Mesothelial cell of epicardium (in vitro differentiated cells): ENCODE data around the gene ADSS1. TPM values are rescaled to one million over a fixed set of nuclear protein-coding genes. Genes with fewer than 3 reads are reported as not detected.
"Not testable (repeated sequence)": the region's sequence is repeated elsewhere in the genome, so short reads cannot be mapped to it uniquely, and the experiment has no call there.

Experiments used
- DNase-seq, 2 experiments: peaks; one replicate each; pipeline ENCODE4 v3.0.0; 2021; ENCODE audit warnings: low spot score in 2 of 2; ENCODE audit not compliant: unreplicated experiment in 2 of 2
- H3K27ac Mint-ChIP-seq: 2 replicates; pipeline ENCODE4 v1.8.0; 2021; ENCODE audit warnings: mixed read lengths
- H3K27me3 Mint-ChIP-seq: 2 replicates; pipeline ENCODE4 v1.8.0; 2021; ENCODE audit warnings: low read depth, mixed read lengths
- H3K36me3 Mint-ChIP-seq: 2 replicates; pipeline ENCODE4 v1.8.0; 2021; ENCODE audit warnings: mixed read lengths
- H3K4me1 Mint-ChIP-seq: 2 replicates; pipeline ENCODE4 v1.8.0; 2021; ENCODE audit warnings: mixed read lengths
- H3K4me3 Mint-ChIP-seq: 2 replicates; pipeline ENCODE4 v1.8.0; 2021; ENCODE audit warnings: mild to moderate bottlenecking, moderate library complexity, mixed read lengths
- H3K9me3 Mint-ChIP-seq: 2 replicates; pipeline ENCODE4 v1.8.0; 2021; ENCODE audit warnings: mixed read lengths
- total RNA-seq: library from RNA; stranded (reverse); gene quantifications from 3 replicates; pipeline ENCODE4 v1.2.1, GENCODE V29; 2021
- TF ChIP-seq, protein P1 (sequence below): fragments of 200-600 bp; sonication (generic); IDR thresholded peaks from one replicate; pipeline ENCODE4 v1.5.0; 2021; ENCODE audit warnings: antibody characterized with exemption; ENCODE audit not compliant: unreplicated experiment

ADSS1 gene
- total RNA-seq, 1 donor from 2014 or later: 17.1 TPM

DNA sequence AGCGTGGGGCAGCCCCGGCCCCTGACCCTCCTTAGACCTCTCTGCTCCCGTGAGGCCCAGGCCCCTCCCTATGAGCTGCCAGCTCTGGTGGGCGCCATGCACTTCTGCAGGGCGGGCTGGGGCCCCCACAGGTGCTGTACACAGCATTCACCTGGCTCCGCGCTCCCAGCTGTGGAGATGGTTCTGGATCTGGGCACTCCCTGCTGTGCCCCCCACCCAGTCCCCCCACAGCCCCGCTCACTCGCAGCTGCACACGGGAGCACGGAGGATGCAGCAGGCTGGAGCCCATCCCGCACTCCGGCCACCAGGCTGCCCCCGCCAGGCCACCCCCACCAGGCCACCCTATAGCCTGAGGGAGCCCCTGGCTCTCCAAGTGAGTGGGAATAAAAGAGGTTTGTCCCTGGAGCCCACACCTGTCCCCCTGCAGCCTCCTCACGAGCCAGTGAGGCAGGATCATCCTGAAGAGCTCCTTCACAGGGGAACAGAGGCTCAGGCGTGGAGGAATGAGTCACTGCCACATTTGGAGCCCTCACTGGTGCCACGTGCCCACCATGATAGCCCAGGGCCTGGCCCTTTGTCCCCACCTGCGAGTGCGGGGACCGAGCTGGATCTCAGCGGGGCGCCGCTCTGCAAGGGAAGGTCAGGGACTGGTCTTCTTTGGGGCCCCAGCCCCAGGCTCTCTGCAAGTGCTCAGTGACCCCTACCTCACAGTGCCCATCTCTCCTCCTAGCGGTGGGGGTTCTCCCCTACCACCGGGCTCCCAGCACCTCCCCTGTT is 1.9 kb downstream of the ADSS1 start:
- Mint-ChIP-seq H3K4me3 (peak overlapping the region; percentile 84), H3K27ac (no peak overlapping the region), H3K27me3 (peaks cover 5% of the 10 kb centered on the region), H3K4me1 (peaks cover 5% of the 10 kb centered on the region), H3K36me3 (peaks cover 2% of the 10 kb centered on the region), H3K9me3 (no peaks in the 10 kb centered on the region)
- TF ChIP-seq, protein P1, sequence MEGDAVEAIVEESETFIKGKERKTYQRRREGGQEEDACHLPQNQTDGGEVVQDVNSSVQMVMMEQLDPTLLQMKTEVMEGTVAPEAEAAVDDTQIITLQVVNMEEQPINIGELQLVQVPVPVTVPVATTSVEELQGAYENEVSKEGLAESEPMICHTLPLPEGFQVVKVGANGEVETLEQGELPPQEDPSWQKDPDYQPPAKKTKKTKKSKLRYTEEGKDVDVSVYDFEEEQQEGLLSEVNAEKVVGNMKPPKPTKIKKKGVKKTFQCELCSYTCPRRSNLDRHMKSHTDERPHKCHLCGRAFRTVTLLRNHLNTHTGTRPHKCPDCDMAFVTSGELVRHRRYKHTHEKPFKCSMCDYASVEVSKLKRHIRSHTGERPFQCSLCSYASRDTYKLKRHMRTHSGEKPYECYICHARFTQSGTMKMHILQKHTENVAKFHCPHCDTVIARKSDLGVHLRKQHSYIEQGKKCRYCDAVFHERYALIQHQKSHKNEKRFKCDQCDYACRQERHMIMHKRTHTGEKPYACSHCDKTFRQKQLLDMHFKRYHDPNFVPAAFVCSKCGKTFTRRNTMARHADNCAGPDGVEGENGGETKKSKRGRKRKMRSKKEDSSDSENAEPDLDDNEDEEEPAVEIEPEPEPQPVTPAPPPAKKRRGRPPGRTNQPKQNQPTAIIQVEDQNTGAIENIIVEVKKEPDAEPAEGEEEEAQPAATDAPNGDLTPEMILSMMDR: no peak
- no peak for DNase-seq

DNA sequence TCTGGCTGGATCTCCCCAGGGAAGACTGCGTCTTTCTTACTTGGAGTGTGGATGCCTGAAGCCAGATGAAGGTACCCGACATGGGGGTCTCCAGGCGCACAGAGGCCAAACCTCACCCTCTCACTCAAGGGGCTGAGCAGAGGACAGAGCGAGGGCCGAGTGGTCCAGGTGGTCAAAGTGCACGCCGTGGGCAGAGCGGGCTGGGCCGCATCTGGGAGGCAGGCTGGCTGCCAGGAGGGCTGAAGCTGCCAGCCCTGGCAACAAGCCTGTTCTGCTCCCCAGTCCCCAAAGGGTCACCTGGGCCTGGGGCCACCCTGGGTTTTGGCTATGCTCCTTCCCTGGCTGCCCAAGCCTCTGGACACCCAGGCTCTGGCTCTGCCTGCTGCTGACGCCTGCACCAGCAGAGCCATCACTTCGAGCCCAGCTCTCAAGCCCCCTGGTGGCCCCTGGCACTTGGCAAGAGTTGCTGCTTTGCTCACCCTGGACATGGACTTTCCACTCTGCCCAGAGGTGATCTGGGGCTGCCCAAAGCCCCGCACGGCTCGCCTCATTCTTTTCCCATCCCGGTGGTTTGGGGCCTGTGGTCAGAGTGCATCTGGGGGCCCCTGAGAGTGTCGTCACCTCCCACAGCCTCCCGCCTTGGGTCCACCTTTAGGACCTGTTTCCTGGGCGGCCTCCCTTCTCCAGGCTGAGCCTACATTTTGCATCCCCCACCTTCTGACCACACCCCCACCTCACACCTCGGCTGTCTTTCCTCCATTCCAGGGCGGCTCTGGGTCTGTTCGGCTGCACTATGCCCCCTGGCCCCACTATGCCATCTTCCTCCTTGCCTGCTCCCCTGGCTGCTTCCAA is 2.8 kb downstream of the ADSS1 start:
- Mint-ChIP-seq H3K4me3 (no peak overlapping the region), H3K4me1 (peaks cover 5% of the 10 kb centered on the region), H3K9me3 (no peaks in the 10 kb centered on the region), H3K27ac (no peak overlapping the region), H3K27me3 (peaks cover 5% of the 10 kb centered on the region), H3K36me3 (no peaks in the 10 kb centered on the region)
- DNase-seq: no peak
- TF ChIP-seq, protein P1: no peak

DNA sequence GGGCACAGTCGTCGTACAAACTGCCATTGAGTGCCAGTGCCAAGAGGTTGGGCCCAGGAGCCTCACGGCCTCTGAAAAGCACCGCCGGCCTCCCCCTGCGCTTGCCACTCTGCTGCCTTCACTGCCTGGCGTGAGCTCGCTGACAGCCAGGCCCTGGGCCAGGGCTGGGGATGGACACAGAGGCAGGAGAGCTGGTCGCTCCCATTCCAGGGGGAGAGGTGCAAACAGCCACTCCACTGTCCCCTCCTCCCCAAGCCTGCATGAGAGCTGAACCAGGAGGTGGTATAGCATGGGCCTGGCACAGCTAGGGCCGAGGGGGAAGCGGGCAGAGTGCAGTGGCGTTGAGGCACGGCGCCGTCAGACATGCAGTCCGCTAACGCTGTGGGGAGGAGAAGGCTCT is 4.6 kb downstream of the ADSS1 start:
- TF ChIP-seq, protein P1: no peak
- H3K4me1 Mint-ChIP-seq: peaks cover 5% of the 10 kb centered on the region
- H3K27me3 Mint-ChIP-seq: peaks cover 5% of the 10 kb centered on the region
- no peaks in the 10 kb centered on the region for H3K36me3 Mint-ChIP-seq
- no peak overlapping the region for H3K4me3 Mint-ChIP-seq
- no peak overlapping the region for H3K27ac Mint-ChIP-seq
- H3K9me3 Mint-ChIP-seq: no peaks in the 10 kb centered on the region
- DNase-seq: no peak

DNA sequence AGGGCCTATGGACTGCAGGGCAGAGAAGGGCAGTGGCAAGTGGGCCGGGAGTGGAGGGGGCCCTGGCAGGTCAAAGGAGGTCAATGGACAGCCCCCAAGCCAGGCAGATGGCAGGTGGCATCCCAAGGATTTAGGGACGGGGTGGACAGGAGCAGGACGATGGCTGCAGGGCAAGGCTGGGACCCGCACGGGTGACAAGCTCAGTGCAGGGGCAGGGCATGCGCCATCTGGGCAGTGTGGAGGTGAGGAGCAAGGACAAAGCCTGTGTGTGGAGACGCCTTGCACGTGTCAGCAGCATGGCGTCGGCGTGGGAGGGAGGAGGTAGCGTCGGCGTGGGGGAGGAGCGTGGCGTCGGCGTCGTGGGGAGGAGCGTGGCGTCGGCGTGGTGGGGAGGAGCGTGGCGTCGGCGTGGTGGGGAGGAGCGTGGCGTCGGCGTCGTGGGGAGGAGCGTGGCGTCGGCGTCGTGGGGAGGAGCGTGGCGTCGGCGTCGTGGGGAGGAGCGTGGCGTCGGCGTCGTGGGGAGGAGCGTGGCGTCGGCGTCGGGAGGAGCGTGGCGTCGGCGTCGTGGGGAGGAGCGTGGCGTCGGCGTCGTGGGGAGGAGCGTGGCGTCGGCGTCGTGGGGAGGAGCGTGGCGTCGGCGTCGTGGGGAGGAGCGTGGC is 5.3 kb downstream of the ADSS1 start:
- DNase-seq, H3K27me3 Mint-ChIP-seq, H3K4me3 Mint-ChIP-seq, H3K36me3 Mint-ChIP-seq, H3K9me3 Mint-ChIP-seq, H3K4me1 Mint-ChIP-seq: not testable (repeated sequence)
- H3K27ac Mint-ChIP-seq: peak overlapping the region; percentile 59

DNA sequence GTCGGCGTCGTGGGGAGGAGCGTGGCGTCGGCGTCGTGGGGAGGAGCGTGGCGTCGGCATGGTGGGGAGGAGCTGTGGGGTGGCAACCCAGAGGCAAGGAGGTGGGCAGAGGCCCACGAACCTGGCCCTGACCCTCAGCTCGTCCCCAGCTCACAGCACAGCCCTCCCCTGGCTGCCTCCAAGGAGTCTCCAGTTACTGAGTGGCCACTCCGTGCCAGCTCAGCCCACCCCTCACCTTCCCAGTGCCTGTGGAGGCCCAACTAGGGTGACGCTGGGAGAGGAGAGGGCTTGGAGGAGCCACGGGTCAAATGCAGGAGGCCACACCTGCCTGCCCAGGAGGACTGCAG is 5.8 kb downstream of the ADSS1 start:
- Mint-ChIP-seq H3K4me3 (no peak overlapping the region), H3K27me3 (peaks cover 5% of the 10 kb centered on the region), H3K4me1 (peaks cover 5% of the 10 kb centered on the region), H3K27ac (no peak overlapping the region), H3K36me3 (no peaks in the 10 kb centered on the region), H3K9me3 (no peaks in the 10 kb centered on the region)
- TF ChIP-seq, protein P1: no peak
- no peak for DNase-seq

DNA sequence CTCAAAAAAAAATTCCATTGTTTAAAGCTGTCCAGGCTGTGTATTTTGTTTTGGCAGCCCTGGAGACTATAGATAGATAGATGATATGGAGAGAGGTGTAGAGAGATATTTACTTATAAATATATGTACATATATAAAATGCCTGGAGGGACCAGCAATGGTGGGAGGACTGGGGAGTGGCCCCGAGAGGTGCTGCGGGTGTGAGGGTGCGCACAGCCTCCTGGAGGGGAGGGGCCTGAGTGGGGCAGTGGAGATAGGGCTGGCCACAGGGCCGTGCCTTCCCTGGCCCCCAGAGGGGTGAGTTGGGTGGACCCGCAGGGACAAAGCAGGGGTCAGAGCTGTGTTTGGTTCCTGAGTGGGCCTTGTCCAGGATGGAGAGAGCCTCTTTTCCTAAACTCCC is 6.5 kb downstream of the ADSS1 start:
- Mint-ChIP-seq H3K4me3 (no peak overlapping the region), H3K36me3 (no peaks in the 10 kb centered on the region), H3K9me3 (no peaks in the 10 kb centered on the region), H3K4me1 (peaks cover under 1% of the 10 kb centered on the region), H3K27me3 (peaks cover 5% of the 10 kb centered on the region), H3K27ac (no peak overlapping the region)
- no peak for DNase-seq
- TF ChIP-seq, protein P1: no peak
